ENCODE measurements around the gene SCAPER.
"Not testable (repeated sequence)": the region's sequence is repeated elsewhere in the genome, so short reads cannot be mapped to it uniquely, and the experiment has no call there.

DNA sequence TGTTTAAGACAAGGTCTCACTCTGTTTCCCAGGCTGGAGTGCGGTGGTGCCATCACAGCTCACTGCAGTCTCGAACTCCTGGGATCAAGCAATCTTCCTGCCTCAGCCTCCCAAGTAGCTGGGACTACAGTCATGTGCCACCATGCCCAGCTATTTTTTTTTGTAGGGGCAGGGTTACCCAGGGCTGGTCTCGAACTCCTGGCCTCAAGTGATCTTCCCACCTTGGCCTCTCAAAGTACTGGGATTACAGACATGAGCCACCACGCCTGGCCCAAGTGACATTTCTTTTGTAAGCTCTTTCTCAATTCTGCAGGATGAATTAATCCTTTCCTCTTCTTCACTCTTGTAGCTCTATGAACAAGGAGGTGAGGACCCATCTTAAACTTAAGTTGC, 592.0 kb downstream of the SCAPER start:
- not testable (repeated sequence) for TF ChIP-seq CTCF, POLR2AphosphoS5, EP300 (IDR thresholded peaks at IDR 0.05)

Data from upper lobe of left lung (tissue), 4 donors.